Raji (cell line): ENCODE results near the gene ADAMTS18.

Experiments
- POLR2A ChIP-seq: IDR thresholded peaks from 2 replicates; pipeline ENCODE4 v1.6.1; 2011; ENCODE audit warnings: low read depth, low read length, control low read depth; ENCODE audit not compliant: insufficient read depth

The ADAMTS18 gene

DNA sequence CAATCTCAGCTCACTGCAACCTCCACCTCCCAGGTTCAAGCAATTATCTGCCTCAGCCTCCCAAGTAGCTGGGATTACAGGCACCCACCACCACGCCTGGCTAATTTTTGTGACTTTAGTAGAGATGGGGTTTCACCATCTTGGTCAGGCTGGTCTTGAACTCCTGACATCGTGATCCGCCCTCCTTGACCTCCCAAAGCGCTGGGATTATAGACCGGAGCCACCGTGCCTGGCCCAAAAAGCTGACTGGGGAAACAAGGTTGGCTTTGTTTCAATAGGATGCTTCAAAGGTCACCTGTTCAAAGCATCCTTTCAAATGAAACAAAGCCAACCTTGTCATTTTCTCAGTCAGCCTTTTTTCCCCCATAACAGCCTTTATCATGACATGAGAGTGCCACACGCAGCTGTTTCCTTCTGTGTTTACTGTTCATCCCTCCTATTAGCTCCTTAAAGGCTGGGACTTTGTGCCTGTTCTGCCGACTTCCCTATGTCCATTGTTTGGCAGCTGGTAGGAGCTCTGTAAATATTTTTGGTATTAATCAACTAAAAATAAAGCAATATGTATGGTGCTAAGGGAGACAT lies 51.1 kb downstream of the ADAMTS18 start:
- TF ChIP-seq POLR2A: no peak

- no peak for TF ChIP-seq POLR2A
These were observed 58.5 kb downstream of the ADAMTS18 start for GRCh38 chr16:77376358-77376757.

GRCh38 chr16:77375396-77375795 lies 59.4 kb downstream of the ADAMTS18 start:
- no peak for TF ChIP-seq POLR2A

DNA sequence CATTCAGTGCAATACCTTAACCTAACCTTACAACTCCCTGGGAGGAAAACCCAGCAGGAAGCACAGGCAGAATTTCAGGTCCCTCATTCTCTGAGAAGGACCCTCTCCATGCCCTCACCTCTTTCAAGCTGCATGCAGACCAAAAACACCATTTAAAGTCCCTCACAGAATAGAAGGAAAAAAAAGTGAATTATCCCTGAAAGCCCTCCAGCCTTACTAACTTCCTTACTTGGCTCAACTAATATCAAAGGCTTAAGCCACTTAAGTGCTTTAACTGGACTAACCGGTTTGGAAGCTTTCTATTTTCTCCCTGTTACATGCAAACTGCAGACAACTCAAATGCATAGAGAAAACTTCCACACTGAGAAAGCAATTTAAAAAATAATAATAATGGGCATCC lies 60.5 kb downstream of the ADAMTS18 start:
- no peak for TF ChIP-seq POLR2A

DNA sequence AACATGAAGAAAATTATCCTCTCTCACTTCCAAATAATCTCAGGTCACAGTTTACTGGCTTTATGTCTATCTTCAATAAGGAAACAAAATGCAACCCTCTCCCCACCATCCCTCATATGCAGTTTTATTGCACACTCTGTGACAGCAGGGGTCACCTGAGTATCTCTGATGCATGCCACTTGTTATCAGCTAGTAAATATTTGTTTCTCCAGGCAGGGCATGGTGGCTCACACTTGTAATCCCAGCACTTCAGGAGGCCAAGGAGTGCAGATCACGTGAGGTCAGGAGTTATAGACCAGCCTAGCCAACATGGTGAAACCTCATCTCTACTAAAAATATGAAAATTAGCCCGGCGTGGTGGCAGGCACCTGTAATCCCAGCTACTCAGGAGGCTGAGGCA lies 61.1 kb downstream of the ADAMTS18 start:
- TF ChIP-seq POLR2A: no peak

DNA sequence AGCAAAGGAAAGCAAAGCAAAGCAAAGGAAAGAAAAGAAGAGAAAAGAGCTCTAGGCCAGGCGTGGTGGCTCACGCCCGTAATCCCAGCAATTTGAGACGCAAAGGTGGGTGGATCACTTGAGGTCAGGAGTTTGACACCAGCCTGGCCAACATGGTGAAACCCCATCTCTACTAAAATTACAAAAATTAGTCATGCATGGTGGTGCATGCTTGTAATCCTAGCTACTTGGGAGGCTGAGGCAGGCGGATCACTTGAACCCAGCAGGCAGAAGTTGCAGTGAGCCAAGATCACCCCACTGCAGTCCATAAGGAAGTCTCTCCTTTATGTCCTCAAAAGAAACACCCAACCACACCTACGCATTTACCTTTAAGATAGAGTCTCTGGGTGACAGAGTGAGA lies 70.1 kb downstream of the ADAMTS18 start:
- no peak for TF ChIP-seq POLR2A

DNA sequence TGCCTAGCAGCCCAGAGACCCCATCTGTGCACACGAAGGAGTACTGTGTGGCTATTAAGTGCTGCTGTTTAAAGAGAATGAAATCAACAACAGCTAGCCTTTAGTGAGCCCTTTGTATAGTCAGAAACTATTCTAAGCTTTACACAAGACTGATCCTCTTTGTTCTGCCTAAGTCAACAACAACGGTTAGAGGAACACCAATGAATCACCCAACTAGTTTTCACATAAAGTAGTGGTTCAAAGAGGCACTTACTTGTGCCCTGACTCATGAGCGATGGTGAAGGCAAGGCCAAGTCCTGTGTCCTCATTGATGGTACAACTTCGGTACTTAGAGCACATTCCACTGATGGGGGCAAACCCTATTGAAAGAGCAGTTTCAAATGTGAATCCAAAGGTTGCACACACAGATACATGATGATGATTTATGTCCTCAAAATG lies 75.8 kb downstream of the ADAMTS18 start:
- TF ChIP-seq POLR2A: no peak

DNA sequence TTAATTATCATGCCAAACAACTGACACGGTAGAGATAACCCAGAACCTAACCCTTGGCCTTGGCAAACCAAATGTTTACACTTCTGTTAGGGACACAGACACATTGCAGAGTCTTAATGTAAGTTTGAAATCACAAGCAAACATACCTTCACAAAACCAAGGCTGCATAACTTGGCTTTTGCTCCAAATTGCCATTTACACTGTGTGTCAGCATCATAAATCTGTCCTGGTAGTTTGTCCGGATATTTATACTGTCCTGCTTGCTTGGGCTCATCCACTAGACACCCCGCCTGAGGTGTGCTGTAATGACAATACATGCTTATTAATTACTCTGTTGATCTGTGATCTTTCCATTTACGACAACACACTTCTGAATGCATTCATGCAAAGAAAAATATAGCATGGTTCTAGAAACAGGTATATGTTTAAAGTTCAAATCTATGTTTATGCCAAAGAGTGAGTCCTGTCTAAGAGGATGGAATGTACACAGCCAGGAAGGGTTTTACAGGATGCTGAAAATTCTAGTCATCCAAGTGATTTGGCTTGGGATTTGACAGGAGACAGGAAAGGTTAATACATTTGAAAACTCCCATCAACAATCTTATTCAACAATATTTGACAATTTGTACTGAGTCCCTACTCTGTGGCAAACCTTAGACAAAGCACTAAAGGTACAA lies 81.1 kb downstream of the ADAMTS18 start:
- TF ChIP-seq POLR2A: no peak

DNA sequence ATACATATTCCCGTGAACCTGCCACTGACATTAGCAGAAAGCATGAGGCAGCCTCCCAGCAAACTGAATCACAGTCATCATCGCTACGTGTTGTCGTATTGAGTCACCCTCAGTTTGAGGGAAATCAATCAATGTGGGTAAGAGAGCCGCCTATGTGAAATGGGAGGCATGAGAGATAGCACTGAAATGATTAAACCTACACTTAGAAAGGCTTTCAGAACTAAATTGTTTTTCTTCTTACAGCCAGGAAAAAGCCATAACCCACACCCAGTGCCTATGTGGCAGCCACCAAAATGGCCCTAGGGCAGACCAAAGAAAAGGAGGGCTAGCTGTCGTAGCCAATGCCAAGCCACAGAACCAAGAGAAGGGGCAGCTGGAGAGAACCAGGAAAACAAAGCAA lies 90.5 kb downstream of the ADAMTS18 start:
- no peak for TF ChIP-seq POLR2A

- TF ChIP-seq POLR2A: no peak
These were observed 98.2 kb downstream of the ADAMTS18 start for GRCh38 chr16:77336637-77337036.

- no peak for TF ChIP-seq POLR2A
These were observed 99.1 kb downstream of the ADAMTS18 start for GRCh38 chr16:77335652-77336234.

DNA sequence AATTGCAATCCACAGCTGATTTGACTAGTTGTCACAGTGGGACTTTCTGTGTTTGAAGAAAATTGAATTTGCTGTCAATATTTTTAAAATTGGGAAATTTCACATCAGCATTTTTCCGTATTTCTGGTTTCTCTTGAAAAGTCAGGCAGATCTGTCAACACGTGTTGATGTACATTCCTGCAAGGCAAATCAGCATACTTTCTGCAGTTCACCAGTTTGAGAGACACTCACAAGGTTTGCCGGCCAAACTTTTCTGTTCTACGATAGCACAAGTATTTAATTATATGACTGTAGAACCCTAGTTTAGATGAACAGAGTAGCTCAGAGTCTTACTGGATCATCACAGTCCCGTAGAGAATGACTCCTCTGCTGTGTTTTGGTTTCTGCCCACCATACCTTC lies 102.0 kb downstream of the ADAMTS18 start:
- no peak for TF ChIP-seq POLR2A

GRCh38 chr16:77331802-77332586 lies 102.8 kb downstream of the ADAMTS18 start:
- no peak for TF ChIP-seq POLR2A

- no peak for TF ChIP-seq POLR2A
These were observed 103.8 kb downstream of the ADAMTS18 start for GRCh38 chr16:77331043-77331442.

DNA sequence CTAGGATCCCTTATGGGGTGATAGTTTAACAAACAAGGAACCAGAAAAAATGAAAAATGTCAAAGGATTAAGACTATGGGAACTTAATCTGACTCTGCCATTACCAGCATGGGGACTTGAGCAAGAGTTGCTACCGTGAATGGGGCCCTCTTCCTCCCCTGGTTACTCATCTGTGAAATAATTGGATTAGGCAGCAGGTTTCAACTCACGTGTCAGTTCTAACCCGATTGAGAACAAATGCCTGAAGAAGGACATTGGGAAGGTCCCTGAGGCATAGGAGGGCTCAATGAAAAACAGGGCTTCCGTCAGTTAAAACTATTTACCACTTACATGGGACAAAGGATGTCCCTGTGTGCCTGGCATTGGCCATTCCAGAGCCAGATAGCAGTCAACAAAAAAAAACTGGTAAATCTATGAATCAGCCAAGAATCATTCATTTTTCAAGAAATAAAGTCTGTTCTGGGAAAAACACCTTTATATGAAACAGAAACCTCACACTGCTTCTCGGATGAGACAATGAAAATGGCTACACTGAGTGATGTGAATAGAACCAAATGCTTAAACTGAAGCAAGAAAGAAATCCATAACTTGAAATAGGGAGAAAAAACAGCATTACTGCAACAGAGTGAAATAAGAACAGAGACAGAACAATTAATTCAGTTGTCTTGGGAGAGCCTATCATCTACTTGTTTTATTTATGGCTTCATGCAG lies 104.3 kb downstream of the ADAMTS18 start:
- no peak for TF ChIP-seq POLR2A

GRCh38 chr16:77328768-77329167 lies 106.1 kb downstream of the ADAMTS18 start:
- no peak for TF ChIP-seq POLR2A

DNA sequence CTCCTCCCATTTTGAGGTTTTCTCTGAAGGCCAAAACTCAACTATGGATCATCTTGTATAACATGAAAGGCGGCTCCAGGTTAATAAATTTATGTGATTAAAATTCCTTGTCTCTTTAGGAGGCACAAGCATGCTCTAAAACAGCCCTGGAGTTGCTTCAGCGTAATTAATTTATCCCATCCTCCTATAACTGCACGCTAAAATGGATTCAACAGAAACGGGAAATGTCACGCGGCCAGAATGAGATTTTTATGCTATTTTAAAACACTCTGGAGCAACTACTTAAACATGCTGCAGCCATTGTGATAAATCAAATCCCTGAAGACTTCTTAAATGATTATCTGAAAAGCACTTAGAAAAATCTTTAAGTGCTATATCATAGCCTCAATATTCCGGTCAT lies 106.6 kb downstream of the ADAMTS18 start:
- TF ChIP-seq POLR2A: no peak
